GM10248 (cell line): ENCODE results near the gene LRRFIP1.
"Not testable (repeated sequence)": the region's sequence is repeated elsewhere in the genome, so short reads cannot be mapped to it uniquely, and the experiment has no call there.

Experiments
- CTCF ChIA-PET: fragments of 300-600 bp; sonication (Branson Sonifier 250); formaldehyde crosslinking; extraction: SDS; loops from one replicate; lab custom pipeline; 2021; ENCODE audit warnings: antibody characterized with exemption; lab: Yijun Ruan, JAX
- POLR2A ChIA-PET: fragments of 350-650 bp; sonication (Branson Sonifier 250); formaldehyde crosslinking; extraction: SDS; loops from one replicate; lab custom pipeline; 2020; ENCODE audit warnings: antibody characterized with exemption; lab: Yijun Ruan, JAX
- DNase-seq: peaks from one replicate; pipeline ENCODE4 v3.0.0; 2012; ENCODE audit errors: extremely low spot score
- TF ChIP-seq, protein P1 (sequence below): IDR thresholded peaks from 2 replicates; pipeline ENCODE4 v1.5.1; 2012; ENCODE audit warnings: mild to moderate bottlenecking, low read depth; ENCODE audit errors: extremely low read depth, missing control alignments, control extremely low read depth

LRRFIP1 gene

DNA sequence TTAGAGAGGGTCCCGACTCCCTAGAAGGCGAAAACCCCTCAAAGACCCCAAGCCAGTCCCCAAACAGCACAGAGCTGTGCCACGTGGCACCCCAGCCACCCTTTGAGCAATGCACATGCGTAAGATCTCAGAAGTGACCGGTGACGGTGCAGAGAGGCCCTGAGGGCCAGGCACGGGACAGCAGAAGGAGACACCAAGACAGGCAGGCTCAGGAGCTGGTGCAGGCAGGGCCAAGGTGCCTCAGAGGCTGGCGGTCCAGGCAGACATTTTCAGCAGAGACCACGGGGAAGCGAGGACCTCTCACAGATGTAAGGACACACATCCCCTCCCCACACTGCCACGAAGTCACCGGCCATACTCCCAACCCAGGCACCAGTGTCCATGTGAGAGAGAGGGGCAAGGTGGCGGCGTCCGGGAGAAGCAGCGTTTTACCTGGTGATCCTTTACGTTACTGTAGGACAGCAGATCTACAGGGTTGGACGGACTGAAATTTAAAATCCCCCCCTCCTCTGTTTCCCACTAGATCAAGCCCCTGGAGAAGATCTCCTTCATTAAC lies 34.9 kb upstream of the LRRFIP1 start:
- TF ChIP-seq, protein P1, sequence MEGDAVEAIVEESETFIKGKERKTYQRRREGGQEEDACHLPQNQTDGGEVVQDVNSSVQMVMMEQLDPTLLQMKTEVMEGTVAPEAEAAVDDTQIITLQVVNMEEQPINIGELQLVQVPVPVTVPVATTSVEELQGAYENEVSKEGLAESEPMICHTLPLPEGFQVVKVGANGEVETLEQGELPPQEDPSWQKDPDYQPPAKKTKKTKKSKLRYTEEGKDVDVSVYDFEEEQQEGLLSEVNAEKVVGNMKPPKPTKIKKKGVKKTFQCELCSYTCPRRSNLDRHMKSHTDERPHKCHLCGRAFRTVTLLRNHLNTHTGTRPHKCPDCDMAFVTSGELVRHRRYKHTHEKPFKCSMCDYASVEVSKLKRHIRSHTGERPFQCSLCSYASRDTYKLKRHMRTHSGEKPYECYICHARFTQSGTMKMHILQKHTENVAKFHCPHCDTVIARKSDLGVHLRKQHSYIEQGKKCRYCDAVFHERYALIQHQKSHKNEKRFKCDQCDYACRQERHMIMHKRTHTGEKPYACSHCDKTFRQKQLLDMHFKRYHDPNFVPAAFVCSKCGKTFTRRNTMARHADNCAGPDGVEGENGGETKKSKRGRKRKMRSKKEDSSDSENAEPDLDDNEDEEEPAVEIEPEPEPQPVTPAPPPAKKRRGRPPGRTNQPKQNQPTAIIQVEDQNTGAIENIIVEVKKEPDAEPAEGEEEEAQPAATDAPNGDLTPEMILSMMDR, result no peak
- DNase-seq, result no peak
- ChIA-PET POLR2A (no interaction called here), CTCF (interaction anchor here (0.6 to 1.8 kb wide), 4 partner anchors 8 to 80 kb away, joined by 3 to 8 read pairs (median 4); no protein-coding TSS in a partner anchor)

DNA sequence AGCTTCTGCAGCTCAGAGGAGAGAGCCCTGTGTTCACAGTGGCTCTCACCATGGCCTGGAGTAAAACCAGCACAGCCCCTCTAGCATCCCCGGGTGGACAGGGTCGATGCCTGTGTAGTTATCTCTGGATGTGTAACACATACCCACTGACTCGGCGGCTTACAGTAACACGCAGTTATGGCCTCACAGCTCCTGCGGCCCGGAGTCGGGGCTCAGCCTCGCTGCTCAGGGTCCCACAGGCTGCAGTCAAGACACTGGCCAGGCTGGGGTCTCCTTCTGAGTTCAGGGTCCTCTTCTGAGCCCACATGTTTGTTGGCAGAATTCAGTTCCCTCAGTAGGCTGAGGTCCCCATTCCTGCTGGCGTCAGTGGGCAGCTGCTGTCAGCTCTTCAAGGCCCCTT lies 34.4 kb upstream of the LRRFIP1 start:
- ChIA-PET CTCF (interaction anchor here (0.6 to 1.8 kb wide), 4 partner anchors 7 to 80 kb away, joined by 3 to 8 read pairs (median 4); no protein-coding TSS in a partner anchor), POLR2A (no interaction called here)
- TF ChIP-seq, protein P1, result no peak
- no peak for DNase-seq

DNA sequence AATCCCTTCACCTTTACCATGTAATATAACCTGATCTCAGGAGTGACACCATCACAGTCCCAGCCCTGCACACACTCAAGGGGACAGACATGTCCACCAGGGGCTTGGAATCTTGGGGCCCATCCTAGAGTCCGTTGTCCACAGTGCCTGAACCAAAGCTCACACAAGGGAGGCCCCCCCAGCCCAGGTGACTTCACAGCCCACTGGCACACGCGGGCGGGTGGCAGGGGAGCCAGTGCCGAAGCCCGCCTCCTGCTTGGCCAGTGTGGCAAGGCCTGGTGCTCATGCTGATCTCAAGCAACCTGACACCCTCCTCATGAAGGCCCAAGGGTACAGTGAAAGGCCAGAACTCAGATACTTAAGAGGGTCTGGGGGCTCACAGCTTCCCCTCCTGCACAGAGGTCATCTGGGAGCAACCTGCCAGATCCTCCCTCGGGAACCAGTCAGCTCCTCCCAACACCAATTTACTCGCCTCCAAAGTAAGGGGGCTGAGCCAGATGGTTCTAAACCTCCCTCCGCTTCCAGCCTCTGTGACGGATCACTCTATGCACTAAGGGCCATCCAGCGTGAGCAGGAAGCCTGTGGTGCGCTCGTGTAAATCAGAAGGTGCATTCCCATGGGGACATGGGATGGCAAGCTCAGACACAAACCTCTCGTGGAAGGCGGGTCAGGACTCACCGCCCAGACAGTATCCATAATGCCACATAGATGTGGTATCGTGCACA lies 33.6 kb upstream of the LRRFIP1 start:
- ChIA-PET POLR2A (no interaction called here), CTCF (interaction anchor here (1.3 to 1.8 kb wide), 3 partner anchors 13 to 81 kb away, joined by 3 to 8 read pairs (median 6); no protein-coding TSS in a partner anchor)
- TF ChIP-seq, protein P1, result no peak
- no peak for DNase-seq

DNA sequence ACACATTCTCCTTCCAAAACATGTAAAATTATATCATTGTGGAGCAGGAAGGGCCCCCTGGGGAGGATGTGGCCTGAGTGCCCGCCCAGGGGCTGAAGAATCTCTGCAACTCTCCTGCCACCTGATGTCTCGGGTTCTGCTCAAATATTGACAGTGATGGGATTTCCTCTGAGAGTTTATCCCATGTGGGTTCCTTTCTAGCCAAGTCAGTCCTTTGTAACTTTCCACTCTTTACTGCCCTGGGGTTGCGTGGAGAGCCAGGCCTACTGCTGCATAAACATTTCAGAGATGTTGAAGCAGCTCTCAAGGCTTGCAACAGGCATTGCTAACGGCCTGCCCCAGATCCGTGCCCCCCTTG lies 32.9 kb upstream of the LRRFIP1 start:
- TF ChIP-seq, protein P1, result no peak
- no peak for DNase-seq
- ChIA-PET POLR2A (no interaction called here), CTCF (no interaction called here)

DNA sequence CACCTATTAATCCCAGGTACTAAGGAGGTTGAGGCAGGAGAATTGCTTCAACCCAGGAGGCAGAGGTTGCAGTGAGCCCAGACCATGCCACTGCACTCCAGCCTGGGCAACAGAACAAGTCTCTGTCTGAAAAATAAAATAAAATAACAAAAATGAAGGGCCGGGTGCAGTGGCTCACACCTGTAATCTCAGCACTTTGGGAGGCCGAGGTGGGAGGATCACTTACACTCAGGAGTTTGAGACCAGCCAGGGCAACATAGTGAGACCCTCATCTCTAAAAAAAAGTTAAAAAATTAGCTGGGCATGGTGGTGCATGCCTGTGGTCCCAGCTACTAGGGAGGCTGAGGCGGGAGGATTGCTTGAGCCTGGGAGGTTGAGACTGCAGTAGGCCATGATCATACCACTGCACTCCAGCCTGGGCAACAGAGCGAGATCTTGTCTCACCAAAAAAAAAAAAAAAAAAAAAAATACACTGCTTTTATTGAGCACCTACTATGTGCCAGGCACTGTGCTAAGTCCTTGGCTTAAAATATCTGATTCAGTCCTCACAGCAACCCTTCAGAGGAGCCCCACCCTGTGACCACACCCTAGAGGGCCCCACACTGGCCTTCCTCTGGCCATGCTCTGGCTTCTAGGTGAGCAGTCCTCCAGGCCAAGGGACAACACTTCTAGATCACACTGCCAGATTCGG lies 31.4 kb upstream of the LRRFIP1 start:
- POLR2A ChIA-PET, CTCF ChIA-PET, DNase-seq: not testable (repeated sequence)

DNA sequence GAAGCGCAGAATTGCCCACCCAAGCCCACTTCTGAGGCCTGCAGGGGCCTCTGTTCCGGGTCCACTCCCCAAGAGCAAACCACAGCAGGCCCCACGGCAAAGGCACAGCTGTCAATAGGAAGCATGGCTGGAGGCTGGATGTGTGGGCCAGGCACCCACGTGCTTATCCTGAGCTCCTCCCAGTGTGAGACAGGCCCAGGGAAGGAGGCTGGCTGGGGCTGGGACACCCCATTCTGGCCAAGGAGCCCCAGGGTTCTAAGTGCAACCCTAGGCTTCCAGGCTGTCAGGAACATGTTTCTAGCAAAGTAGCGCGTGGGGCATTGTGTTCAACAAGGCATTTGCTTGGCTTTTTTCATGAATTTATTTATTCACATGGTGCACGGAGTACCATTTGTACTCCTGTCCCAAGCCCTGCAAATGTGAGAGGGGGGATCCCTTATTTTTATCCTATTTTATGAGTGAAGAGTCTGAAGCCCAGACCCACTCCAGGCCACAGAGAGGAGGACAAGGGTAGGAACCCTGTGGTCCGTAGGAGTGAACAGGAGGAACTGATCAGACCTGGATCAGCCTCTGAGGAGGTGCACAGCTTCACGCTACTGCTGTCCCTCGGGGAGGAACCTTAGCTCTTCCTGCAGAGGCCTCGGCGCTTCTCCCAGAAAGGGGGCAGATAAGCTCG lies 30.7 kb upstream of the LRRFIP1 start:
- CTCF ChIA-PET, result interaction anchor here (0.8 kb wide), 1 partner anchor 157 kb away, joined by 3 read pairs; no protein-coding TSS in a partner anchor
- TF ChIP-seq, protein P1, result no peak
- POLR2A ChIA-PET, result no interaction called here
- DNase-seq, result no peak
